GM21528 (cell line): ENCODE data around the gene PPP2R2C.

Experiments
- ATAC-seq: cut with Tn5 transposase; IDR thresholded peaks from one replicate; pipeline ENCODE4 v1.9.1; 2021; ENCODE audit warnings: mild to moderate bottlenecking, moderate library complexity; ENCODE audit not compliant: unreplicated experiment, low FRiP score

The PPP2R2C gene

GRCh38 chr4:6469898-6470501 lies 2.4 kb downstream of the PPP2R2C start:
- ATAC-seq = no peak

DNA sequence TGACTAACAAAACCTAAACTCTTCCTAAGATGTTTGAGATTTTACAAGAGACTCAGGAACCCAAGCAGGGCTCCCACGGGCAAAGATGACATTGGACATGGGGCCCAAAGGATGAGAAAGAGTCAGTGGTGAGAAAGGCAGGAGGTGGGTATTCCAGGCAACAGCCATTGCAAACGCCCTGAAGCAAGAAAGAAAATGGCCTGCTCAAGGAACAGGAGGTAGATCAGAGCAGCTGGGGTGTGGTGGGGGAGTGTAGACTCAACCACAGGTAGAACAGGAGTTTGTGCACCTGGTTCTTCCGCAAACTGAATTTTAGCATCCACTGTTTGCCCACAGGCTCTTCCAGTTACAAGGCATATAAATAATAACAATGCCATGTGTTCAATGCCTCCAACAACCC lies 3.3 kb downstream of the PPP2R2C start:
- ATAC-seq = no peak

DNA sequence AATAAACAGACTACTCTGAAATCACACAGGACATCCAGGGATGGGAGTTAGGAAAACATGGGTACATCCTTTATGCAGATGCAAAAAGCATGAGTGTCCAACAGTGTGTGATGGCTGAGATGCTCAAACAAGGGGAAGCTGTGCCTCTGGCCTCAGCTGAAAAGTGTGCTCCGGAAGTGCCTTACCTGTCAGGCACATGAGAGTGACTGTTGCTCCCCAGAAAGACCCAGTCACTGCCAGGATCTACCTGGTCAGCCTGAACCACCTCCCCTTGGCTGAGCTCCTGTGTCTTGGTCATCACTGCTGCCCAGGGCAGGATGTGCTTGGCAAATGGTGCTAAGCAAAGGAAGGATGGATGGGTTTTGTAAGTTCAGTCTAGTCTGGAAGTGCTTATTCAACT lies 4.0 kb downstream of the PPP2R2C start:
- ATAC-seq = no peak

- ATAC-seq = no peak
These were observed 4.8 kb downstream of the PPP2R2C start for GRCh38 chr4:6467600-6467999.

DNA sequence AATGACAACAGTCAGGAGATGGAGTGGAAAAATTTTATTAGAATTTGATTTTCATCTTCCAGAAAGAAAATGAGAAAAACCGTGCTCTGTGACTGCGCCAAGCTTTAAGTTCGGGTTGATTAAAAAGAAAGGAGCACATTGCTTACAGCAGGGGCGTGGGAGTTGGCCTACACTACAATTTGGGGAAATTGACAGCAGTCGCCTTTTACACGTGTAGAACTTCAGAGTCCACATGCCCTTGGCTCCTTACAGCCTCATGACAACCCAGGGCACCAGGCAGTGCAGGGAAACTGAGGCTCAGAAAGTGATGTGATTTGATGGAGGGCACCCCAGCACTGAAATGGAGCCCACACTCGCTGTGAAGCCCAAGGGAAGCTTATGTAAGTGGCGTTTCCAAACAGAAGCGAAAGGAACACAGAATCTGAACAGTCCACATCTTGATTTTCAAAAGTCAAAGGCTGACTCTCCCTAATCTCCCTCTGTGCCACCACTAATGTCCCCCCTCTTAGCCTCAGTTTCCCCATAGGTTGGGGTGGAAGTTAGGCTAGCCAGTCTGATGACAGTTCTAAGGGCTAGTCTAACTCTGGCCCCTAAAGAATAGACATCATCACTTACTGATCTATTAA lies 5.5 kb downstream of the PPP2R2C start:
- ATAC-seq = no peak

DNA sequence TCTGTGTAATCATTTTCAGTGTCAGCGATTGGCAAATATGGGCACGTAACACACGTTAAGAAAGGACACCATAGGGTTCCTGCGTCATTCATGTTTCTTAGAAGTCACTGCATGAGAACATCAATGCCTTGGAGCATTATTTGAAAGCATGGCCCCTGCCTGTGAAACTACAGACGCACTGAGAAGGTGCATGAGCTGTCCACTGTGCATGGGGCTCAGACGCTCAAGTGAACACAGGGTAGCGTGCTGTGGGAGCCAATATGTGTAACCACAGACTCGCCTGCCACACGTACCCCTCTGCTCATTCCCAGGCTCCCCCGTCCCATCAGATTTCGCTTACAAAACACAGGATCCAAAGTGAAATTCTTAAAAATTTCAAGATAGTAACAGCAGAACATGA lies 6.5 kb downstream of the PPP2R2C start:
- ATAC-seq = no peak

GRCh38 chr4:6464842-6465588 lies 7.4 kb downstream of the PPP2R2C start:
- ATAC-seq = no peak

DNA sequence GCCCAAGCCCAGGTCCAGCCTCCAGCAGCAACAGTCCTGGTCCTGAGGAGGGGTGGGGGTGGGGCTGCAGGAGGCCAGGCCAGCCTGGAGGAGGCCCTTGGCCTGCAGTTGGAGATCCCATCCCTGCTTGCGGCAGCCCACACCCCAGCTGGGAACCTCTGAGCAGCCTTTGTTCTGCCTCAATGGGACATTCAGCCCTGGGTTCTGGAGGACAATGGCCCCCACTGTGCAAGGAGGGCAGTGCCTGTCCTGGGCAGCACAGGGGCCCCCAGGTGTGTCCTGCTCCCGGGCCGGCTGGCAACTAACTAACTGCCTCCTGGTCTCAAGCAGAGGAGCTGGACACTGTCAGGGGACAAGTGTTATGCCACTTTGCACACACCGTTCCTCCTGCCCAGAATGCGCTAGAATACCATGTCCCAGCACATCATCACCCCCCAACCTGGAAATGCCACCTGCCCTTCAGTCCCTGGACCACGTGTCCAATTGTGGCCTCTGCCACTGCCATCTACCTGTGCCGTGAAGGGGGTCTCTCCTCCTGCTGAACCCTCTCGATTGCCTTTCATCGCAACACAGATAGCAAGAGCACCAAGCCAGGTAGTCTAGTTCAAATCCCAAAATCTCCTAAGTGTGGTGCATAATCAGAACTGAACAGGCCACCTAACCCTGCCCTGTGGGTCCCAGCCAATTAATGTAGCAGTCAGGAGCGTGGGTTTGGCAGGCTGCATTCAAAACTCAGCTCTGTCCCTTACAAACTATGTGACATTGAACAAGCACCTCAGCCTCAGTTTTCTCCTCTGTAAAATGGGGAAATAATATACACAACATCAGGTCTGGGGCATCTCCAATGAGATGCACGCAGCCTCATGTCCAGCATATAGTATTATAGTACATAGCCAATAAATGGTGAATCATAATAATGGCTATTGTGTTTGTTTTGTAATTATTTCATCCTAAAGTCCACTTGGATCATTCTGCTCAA lies 8.8 kb downstream of the PPP2R2C start:
- ATAC-seq = no peak

DNA sequence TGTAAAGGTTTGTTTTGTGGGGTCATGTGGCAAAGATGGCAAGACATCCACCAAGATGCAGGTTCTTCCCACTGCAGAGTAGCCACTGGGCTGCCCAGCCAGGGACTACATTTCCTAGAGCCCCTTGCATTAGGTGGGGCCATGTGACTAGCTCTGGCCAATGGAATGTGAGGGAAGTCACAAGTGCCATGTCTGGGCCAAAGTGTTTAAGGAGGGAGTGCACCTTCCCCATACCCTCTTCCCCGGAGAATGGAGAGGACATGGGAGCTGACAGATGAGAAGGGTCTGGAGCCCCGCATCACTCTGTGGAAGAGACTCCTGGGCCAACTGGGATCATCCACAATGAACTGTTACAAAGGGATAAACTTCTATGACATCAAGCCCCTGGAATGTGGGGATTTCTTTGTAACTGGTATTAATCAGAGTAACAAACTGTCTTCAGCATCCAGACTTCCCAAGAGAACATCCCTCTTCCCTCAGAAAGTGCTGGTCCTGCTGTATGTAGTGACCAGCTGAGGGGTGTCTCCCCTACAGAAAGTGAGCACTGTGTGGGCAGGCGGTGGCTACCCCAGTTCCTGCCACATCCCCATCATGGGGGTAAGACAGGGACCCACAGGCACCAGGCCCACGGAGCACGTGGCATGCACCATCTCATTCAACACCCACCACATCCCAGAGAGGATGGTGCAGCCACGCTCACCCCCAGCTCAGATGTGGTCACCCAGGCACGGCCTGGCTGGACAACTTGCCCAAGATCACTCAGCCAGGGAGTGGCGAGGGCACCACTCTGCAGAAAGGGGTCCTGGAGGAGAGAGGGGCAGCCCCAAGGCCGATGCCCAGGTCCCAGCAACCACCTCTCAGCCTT lies 10.9 kb downstream of the PPP2R2C start:
- ATAC-seq = no peak

- no peak for ATAC-seq
These were observed 11.5 kb downstream of the PPP2R2C start for GRCh38 chr4:6460876-6461275.

- ATAC-seq = no peak
These were observed 13.9 kb downstream of the PPP2R2C start for GRCh38 chr4:6458528-6458927.

DNA sequence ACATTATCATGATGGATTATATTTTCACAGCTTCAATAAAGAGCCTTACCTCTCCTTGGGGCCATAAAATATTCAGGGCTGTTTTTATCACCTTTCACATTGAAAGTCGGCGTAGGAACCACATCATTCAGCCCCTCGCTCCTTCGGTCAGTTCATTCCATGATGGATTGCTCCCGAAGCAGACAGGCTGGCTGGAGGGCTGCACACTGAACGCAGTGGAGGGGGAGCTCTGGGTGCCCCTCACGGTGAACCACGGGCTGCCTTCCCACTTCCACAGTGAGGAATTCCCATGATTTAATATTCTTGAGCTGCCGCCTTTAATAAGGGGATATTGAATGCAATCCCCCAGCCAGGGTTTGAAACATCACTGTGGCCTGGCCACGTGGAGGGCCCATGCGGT lies 16.0 kb downstream of the PPP2R2C start:
- no peak for ATAC-seq

DNA sequence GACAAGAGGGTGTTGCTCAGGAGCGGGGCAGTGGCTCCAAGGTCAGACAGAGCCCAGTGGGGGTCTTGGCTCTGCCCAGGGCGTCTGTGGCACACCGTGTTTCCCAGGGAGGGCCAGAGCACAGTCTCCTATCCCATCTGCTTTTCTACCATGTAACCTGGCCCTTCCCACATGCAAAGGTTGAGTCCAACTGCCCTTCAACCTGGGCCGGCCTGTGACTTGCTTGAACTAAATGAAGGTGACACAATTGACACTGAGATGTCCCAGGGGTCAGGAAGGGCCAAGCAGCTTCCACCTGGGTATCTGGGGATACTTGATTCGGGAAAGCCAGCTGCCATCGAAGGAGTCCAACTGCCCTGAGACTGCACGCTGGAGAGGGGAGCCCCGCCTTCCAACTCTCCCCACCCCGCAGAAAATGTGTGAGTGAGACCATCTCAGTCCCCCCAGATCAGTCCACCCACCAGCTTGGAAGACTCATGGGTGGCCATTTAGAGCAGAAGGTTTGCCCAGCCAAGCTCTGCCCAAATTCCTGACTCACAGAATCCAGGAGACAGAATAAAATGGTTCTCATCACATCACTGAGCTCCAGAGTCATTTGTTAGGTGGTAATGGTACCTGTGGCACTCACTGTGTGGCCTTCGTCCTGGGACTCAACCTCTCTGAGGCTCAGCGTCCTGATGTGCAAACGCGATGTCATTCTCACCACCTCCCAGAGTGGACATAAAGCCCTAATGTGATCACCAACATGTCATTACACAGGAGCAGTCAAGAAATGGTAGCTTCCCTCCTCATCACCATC lies 18.1 kb downstream of the PPP2R2C start:
- no peak for ATAC-seq

- ATAC-seq = no peak
These were observed 18.8 kb downstream of the PPP2R2C start for GRCh38 chr4:6453688-6453990.

DNA sequence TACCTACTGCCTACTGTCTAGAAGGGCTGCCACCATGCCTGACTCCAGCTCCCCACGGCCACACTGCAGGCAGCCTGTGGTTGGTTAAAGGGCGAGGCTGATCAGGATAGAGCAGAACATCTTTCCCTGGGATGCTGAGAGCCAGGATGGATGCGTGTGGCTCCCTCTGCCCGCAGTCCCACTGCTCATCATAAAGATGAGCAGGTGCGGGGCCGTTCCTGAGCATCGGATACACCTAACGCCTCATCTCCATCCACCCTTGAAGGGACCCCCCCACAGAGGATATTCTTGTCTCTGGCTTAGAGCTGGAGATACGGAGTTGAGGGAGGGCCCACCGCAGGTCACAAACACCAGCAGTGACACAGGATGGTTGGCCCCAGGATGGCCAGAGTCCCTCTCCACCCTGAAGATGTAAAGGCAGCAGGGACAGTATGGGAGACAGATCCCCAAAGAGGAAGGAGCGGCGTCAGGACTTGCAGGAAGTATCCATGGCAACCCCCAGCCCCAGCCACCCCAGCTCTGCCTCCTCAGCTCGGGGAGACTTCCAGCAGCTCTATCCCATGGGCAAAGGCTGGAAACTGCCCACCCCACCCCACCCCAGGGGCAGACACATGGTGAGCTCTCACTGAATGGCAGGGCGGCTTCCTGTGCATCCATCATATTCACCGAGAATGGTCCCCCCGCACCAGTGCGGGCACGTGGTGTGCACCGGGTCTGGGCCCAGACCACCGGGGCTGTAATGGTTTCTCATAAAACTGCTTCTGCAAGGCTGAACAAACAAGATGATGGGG lies 19.3 kb downstream of the PPP2R2C start:
- no peak for ATAC-seq

DNA sequence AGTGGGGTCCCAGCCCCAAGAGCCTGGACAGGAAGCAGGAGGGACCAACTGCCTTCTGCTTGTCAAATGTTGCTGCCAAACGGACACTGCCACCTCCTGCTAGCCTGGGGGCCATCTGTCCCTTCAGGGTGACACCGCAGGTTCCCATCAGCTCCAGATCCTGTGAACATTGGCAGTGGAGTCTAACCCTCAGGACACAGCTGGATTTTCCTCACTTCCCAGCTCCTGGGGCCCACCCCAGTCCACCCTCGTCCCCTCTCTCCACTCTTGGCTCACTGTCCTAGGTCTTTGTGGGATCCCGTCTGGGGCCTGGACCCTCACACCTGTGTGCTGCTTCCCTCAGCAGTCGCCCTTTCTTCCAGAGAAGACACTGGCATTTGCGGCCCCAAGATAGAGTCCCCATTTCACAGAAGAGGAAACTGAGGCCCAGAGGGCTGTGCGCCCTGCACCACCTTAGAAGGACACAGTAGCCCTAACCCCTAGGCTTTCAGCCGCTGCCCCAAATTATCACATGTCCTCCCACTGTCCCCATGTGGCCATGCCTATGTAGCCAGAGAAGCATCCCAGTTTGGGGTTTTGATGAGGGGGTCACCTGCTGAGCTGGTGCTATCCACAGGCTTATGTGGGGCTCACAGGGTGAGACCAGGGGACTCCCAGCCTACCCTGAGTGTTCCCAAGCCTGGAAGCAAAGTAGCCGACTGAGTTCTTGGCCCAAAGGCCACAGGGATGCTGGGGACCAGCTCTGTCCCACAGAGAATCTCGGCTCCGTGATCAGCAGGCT lies 20.1 kb downstream of the PPP2R2C start:
- no peak for ATAC-seq

DNA sequence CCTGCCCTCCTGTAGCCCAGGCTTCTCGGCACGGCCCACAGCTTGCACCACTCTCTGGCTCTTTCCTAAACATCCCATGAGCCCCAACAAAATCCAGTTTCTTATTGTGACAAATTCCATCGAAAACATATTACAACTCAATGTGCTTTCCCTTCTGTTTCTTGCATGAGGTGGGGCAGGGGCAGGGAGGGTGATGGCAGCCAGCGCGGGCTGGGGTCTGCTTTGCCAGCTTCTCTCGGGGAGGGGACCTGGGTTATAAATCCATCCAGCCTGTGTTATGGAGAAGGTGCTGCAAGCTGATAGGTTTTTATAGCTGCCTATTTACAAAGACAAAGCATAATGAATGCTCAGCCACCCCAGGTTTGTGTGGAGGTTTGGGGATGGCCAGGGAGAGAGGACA lies 21.1 kb downstream of the PPP2R2C start:
- no peak for ATAC-seq

DNA sequence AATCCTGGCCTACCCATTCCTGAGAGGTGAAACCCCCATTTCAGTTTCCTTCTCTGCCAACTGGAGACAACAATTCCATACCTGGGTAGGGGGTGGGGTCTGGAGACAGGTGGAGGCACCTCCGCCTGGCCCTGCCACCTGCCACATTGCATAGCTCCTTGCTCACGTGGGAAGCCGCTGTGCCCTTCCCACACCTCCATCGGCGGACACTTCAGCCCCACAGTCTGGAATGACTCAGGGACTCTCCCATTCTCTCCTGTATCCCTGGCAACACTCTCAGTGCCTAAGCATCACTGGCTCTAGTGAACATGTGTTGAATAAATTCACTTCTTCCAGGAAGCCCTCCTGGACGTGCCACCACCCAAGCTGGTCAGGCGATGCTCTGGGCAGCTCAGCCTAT lies 21.7 kb downstream of the PPP2R2C start:
- no peak for ATAC-seq
